ENCODE measurements around the gene COPZ2.
A peak's percentile ranks its signal among the peaks of the same experiment; 100 is the strongest.

COPZ2 gene

DNA sequence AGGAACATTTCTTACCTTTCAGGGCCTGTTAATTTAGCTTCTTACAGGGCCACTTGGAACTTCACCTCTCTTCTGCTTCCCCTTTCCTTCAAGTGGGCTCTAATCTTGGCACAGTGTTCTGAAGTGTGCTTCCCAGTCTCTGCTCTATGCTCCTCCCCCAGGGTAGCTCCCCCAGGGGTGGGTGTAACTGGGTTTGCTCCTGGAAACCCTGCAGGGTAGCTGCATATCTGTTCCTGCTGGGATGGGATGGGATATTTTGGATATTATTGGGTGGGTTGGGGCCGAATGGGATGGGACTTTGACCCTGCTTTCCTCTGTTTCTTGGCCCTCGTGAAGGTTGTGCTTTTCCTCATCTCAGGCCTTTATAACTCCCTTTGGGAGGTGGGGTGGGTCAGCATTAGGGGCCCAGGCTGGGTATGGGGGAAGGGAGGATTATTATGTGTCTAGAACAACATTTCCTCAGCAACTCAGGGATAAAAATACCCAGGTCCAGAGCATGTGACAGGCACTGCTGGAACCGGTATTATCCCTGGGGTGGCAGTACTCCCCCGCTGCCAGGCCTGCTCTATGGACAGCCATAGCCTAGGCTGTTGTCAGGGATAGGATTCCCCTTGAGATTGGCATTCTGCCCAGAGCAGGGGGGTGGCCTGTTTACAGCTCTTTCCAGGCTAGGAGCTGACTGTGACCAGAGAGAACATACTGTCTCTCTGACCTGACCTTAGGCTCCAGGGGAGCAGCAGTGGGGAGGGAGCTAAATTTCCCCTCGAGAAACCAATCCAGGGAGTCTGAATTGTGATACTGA lies 15.6 kb upstream of the COPZ2 start:
- Histone ChIP-seq H3K36me3 (ENCODE audit: insufficient read depth, low read length) (peaks cover 59% of the 10 kb centered on the region), H3K4me3 (ENCODE audit: low read length) (no peak overlapping the region), H2AFZ (ENCODE audit: low read depth, low read length) (no peak overlapping the region), H3K9me3 (ENCODE audit: low read length) (no peaks in the 10 kb centered on the region), H3K4me1 (ENCODE audit: insufficient read depth, low read length) (peaks cover 65% of the 10 kb centered on the region), H3K27me3 (ENCODE audit: insufficient read depth, low read length) (no peaks in the 10 kb centered on the region)

- Histone ChIP-seq H3K27me3 (ENCODE audit: insufficient read depth, low read length) (no peaks in the 10 kb centered on the region), H3K36me3 (ENCODE audit: insufficient read depth, low read length) (peaks cover 47% of the 10 kb centered on the region), H3K4me1 (ENCODE audit: insufficient read depth, low read length) (peaks cover 70% of the 10 kb centered on the region), H3K9me3 (ENCODE audit: low read length) (no peaks in the 10 kb centered on the region), H2AFZ (ENCODE audit: low read depth, low read length) (no peak overlapping the region), H3K4me3 (ENCODE audit: low read length) (no peak overlapping the region)
Observed at GRCh38 chr17:48051706-48052486, 14.3 kb upstream of the COPZ2 start.

DNA sequence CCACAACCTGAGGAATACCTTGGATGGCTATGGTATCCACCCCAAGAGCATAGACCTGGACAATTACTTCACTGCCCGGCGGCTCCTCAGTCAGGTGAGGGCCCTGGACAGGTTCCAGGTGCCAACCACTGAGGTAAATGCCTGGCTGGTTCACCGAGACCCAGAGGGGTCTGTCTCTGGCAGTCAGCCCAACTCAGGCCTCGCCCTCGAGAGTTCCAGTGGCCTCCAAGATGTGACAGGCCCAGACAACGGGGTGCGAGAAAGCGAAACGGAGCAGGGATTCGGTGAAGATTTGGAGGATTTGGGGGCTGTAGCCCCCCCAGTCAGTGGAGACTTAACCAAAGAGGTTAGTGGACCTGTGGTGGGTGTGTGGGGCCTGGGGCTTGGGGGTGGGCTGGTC lies 13.7 kb upstream of the COPZ2 start:
- Histone ChIP-seq H3K36me3 (ENCODE audit: insufficient read depth, low read length) (peaks cover 41% of the 10 kb centered on the region), H3K9me3 (ENCODE audit: low read length) (no peaks in the 10 kb centered on the region), H2AFZ (ENCODE audit: low read depth, low read length) (no peak overlapping the region), H3K4me1 (ENCODE audit: insufficient read depth, low read length) (peaks cover 73% of the 10 kb centered on the region), H3K4me3 (ENCODE audit: low read length) (no peak overlapping the region), H3K27me3 (ENCODE audit: insufficient read depth, low read length) (no peaks in the 10 kb centered on the region)

- H3K4me1 ChIP-seq (ENCODE audit: insufficient read depth, low read length), result peaks cover 57% of the 10 kb centered on the region
- peaks cover 27% of the 10 kb centered on the region for H3K36me3 ChIP-seq (ENCODE audit: insufficient read depth, low read length)
- H3K4me3 ChIP-seq (ENCODE audit: low read length), result peak overlapping the region; percentile 76
- no peaks in the 10 kb centered on the region for H3K9me3 ChIP-seq (ENCODE audit: low read length)
- H2AFZ ChIP-seq (ENCODE audit: low read depth, low read length), result no peak overlapping the region
- no peaks in the 10 kb centered on the region for H3K27me3 ChIP-seq (ENCODE audit: insufficient read depth, low read length)
Observed at GRCh38 chr17:48048384-48049126, 11.0 kb upstream of the COPZ2 start.

DNA sequence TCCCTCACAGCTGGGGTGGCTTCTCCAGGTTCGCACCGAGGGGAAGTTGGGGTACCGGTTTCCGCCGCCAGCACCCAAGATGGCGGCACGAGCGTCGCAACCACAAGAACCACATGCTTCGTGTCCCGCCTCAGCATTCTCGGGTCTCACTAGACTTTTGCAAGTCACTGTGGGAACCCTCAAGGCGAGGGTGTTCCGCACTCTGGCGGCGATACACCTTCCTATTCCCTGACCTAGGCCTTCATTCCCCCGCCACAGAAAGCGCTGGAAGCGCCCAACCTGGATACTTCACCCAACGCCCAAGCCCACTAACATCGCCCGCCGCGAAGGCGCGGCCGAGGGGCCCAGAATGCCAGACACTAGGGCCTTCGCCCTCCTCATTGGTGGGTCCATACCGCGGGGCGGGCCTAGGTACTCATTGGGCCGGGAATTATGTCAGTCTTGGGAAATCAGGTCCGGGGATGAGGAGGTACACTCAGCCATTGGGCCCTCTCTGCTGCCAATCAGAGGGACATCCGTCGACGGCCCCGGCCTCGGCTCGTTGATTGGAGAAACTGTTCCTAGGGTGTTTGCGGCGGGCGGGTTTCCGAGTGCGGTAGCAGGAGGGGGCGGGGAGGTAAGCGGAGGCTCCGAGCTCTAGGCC lies 10.3 kb upstream of the COPZ2 start, which contains the start of gene NFE2L1:
Gene NFE2L1, plus strand, starts transcription at position 619 of the 643 bp plus-strand sequence. CDS start 2,760 bp downstream, outside the sequence.
- H3K9me3 ChIP-seq (ENCODE audit: low read length), result no peaks in the 10 kb centered on the region
- peaks cover 50% of the 10 kb centered on the region for H3K4me1 ChIP-seq (ENCODE audit: insufficient read depth, low read length)
- peak within 1 kb of the TSS; percentile 29 for H2AFZ ChIP-seq (ENCODE audit: low read depth, low read length)
- peak within 1 kb of the TSS; percentile 76 for H3K4me3 ChIP-seq (ENCODE audit: low read length)
- H3K36me3 ChIP-seq (ENCODE audit: insufficient read depth, low read length), result peaks cover 21% of the 10 kb centered on the region
- H3K27me3 ChIP-seq (ENCODE audit: insufficient read depth, low read length), result no peaks in the 10 kb centered on the region

DNA sequence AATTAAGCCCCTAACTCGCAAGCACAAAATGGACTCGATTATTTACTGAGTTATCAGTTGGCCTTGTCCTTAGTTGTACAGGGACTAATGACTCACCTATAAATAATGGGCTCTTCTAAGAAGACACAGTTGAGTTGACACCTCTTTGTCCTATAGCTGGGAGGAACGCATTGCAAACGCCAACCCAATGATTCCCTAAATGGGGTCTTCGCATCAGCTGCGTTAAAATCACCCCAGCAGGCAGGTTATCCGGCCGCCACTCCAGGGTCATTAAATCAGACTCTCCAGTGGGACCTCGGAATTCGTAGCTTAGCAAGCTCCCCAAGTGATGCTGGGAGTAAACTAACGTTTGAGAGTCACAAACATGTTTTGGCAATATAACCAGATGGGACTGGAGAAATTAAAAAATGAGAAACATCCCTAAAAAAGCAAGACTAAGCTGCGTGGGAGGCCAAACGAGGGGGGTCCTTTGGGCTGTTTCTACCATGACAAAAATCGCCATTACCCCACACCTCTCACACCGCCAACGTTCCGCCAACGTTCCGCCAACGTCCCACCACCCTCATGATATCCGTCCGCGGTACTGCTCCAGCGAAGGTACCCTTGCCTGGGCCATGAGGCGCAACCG lies 9.6 kb upstream of the COPZ2 start:
- peaks cover 44% of the 10 kb centered on the region for H3K4me1 ChIP-seq (ENCODE audit: insufficient read depth, low read length)
- H3K4me3 ChIP-seq (ENCODE audit: low read length), result peak overlapping the region; percentile 74
- peaks cover 16% of the 10 kb centered on the region for H3K36me3 ChIP-seq (ENCODE audit: insufficient read depth, low read length)
- no peaks in the 10 kb centered on the region for H3K27me3 ChIP-seq (ENCODE audit: insufficient read depth, low read length)
- H3K9me3 ChIP-seq (ENCODE audit: low read length), result no peaks in the 10 kb centered on the region
- peak overlapping the region; percentile 29 for H2AFZ ChIP-seq (ENCODE audit: low read depth, low read length)

DNA sequence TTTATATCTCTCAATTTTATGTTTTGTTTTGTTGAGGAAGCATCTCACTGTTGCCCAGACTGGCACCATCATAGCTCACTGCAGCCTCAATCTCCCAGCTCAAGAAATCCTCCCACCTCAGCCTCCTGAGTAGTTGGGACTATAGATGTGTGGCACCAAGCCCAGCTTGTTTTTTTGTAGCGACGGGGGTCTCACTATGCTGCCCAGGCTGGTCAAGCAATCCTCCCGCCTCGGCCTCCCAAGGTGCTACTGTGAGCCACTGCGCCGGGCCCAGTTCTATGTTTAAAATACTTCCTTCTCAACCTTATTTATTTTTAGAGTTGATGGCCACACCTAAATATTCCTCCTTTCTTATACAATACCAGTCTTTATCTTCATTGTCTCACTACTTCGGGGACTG lies 8.7 kb upstream of the COPZ2 start:
- H3K4me3 ChIP-seq (ENCODE audit: low read length), result peak overlapping the region; percentile 74

DNA sequence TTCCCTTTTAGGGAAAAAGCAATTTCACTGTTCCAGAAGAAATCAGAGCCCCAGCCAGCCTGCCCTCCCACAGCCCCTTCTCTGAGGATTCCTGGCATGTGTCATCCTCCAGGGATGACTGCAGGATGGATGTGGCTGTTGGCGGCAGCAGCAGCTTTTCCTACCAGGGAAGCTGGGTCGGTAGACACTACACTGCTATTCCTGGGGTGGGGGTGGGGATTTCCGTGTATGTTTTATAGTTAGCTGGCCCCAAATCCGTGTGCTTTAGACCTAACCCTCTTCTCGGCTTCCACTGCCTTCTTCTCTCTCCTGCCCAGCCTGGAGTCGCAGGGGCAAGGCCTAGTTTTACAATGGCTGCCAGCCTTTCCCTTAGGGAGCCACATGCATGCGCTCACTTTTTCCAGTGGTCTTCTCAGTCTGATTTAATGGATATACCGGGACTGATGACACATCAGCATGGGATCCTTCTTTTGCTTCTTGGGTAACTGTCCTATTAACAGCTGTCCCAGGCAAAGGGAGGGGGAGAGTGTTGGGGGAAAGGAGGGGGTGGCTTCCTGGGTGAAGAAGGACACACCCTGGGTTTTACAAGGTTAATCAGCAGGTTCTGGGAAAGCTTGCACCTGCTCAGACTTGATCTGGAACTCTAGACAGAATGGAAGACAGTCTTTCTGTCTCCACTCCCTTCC lies 7.9 kb upstream of the COPZ2 start:
- no peaks in the 10 kb centered on the region for H3K27me3 ChIP-seq (ENCODE audit: insufficient read depth, low read length)
- peaks cover 1% of the 10 kb centered on the region for H3K36me3 ChIP-seq (ENCODE audit: insufficient read depth, low read length)
- H3K4me3 ChIP-seq (ENCODE audit: low read length), result no peak overlapping the region
- peaks cover 26% of the 10 kb centered on the region for H3K4me1 ChIP-seq (ENCODE audit: insufficient read depth, low read length)
- H2AFZ ChIP-seq (ENCODE audit: low read depth, low read length), result no peak overlapping the region
- no peaks in the 10 kb centered on the region for H3K9me3 ChIP-seq (ENCODE audit: low read length)

More for the DNA sequence above, 8.7 kb upstream of the COPZ2 start:
- Histone ChIP-seq H3K27me3 (ENCODE audit: insufficient read depth, low read length) (no peaks in the 10 kb centered on the region), H2AFZ (ENCODE audit: low read depth, low read length) (no peak overlapping the region), H3K36me3 (ENCODE audit: insufficient read depth, low read length) (peaks cover 10% of the 10 kb centered on the region), H3K4me1 (ENCODE audit: insufficient read depth, low read length) (peaks cover 34% of the 10 kb centered on the region), H3K9me3 (ENCODE audit: low read length) (no peaks in the 10 kb centered on the region)

- Histone ChIP-seq H3K36me3 (ENCODE audit: insufficient read depth, low read length) (no peaks in the 10 kb centered on the region), H3K9me3 (ENCODE audit: low read length) (no peaks in the 10 kb centered on the region), H3K4me3 (ENCODE audit: low read length) (no peak overlapping the region), H3K4me1 (ENCODE audit: insufficient read depth, low read length) (peaks cover 22% of the 10 kb centered on the region), H2AFZ (ENCODE audit: low read depth, low read length) (no peak overlapping the region), H3K27me3 (ENCODE audit: insufficient read depth, low read length) (no peaks in the 10 kb centered on the region)
Observed at GRCh38 chr17:48044851-48045250, 7.3 kb upstream of the COPZ2 start.

- no peak overlapping the region for H2AFZ ChIP-seq (ENCODE audit: low read depth, low read length)
- H3K9me3 ChIP-seq (ENCODE audit: low read length), result no peaks in the 10 kb centered on the region
- H3K4me1 ChIP-seq (ENCODE audit: insufficient read depth, low read length), result peaks cover 17% of the 10 kb centered on the region
- H3K36me3 ChIP-seq (ENCODE audit: insufficient read depth, low read length), result no peaks in the 10 kb centered on the region
- H3K27me3 ChIP-seq (ENCODE audit: insufficient read depth, low read length), result no peaks in the 10 kb centered on the region
- H3K4me3 ChIP-seq (ENCODE audit: low read length), result no peak overlapping the region
Observed at GRCh38 chr17:48043176-48043575, 5.6 kb upstream of the COPZ2 start.

DNA sequence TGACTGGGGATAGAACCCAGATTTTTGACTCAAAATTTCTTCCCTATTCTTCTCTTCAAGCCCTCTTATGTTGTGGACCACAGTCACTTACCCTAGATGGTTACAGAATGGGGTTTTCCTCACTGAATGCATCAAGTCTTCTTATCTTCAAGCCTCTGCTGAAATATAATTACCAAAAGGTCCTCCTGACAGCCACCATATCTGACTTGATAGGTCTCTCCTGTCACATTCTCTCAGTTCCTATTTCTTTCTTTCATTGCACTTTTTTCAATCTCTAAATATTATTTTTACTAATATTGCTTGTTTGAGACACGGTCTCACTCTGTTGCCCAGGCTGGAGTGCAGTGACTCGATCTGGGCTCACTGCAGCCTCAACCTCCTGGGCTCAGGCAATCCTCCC lies 1.1 kb upstream of the COPZ2 start:
- Histone ChIP-seq H3K4me3 (ENCODE audit: low read length) (no peak overlapping the region), H3K9me3 (ENCODE audit: low read length) (no peaks in the 10 kb centered on the region), H3K36me3 (ENCODE audit: insufficient read depth, low read length) (no peaks in the 10 kb centered on the region), H2AFZ (ENCODE audit: low read depth, low read length) (no peak overlapping the region), H3K27me3 (ENCODE audit: insufficient read depth, low read length) (no peaks in the 10 kb centered on the region), H3K4me1 (ENCODE audit: insufficient read depth, low read length) (peaks cover 11% of the 10 kb centered on the region)

DNA sequence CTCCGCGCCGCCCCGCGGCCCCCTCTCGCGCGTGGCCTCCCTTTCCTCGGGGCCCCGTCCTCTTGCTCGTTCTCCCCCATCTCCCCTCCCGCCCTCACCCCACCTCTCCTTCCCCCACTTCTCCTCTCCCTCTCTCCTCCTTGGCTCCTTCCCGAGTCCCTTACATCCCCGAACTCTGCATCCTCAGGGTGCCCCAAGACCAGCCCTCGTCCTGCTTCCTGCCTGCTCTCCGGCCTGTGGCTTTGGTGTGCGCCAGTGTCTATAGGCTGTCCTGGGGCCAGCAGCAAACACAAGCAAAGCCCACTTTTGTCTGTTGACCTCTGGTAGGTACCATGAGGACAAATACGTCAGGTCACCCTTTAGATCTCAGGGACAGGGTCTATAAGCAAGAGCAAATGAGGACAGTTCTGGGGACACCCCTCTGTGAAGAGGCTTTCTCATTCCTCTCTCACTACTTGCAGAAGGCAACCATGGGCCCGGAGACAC lies 284 bp upstream of the COPZ2 start:
- peak overlapping the region; percentile 27 for H3K4me3 ChIP-seq (ENCODE audit: low read length)
- no peaks in the 10 kb centered on the region for H3K27me3 ChIP-seq (ENCODE audit: insufficient read depth, low read length)
- H3K36me3 ChIP-seq (ENCODE audit: insufficient read depth, low read length), result no peaks in the 10 kb centered on the region
- H2AFZ ChIP-seq (ENCODE audit: low read depth, low read length), result peak overlapping the region; percentile 24
- peaks cover 11% of the 10 kb centered on the region for H3K4me1 ChIP-seq (ENCODE audit: insufficient read depth, low read length)
- H3K9me3 ChIP-seq (ENCODE audit: low read length), result no peaks in the 10 kb centered on the region

All from neuron (in vitro differentiated cells).